ENCODE measurements around the gene C17orf107.

The C17orf107 gene

GRCh38 chr17:4877089-4877488 is 22.2 kb upstream of the C17orf107 start:
- DNase-seq (ENCODE audit: low spot score) = no peak

GRCh38 chr17:4879601-4880000 is 19.7 kb upstream of the C17orf107 start:
- DNase-seq (ENCODE audit: low spot score) = no peak

DNA sequence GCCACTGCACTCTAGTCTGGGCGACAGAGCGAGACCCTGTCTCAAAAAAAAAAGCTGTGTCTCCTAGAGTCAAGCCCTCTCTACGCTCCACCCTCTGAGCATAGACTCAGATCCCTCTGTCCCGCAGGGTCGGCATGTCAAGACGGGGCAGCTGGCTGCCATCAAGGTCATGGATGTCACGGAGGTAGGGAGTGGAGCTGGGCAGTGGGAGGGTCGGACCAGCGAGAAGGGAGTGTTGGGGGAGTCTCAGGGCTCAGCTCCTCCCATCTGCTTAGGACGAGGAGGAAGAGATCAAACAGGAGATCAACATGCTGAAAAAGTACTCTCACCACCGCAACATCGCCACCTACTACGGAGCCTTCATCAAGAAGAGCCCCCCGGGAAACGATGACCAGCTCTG is 18.5 kb upstream of the C17orf107 start:
- no peak for DNase-seq (ENCODE audit: low spot score)

DNA sequence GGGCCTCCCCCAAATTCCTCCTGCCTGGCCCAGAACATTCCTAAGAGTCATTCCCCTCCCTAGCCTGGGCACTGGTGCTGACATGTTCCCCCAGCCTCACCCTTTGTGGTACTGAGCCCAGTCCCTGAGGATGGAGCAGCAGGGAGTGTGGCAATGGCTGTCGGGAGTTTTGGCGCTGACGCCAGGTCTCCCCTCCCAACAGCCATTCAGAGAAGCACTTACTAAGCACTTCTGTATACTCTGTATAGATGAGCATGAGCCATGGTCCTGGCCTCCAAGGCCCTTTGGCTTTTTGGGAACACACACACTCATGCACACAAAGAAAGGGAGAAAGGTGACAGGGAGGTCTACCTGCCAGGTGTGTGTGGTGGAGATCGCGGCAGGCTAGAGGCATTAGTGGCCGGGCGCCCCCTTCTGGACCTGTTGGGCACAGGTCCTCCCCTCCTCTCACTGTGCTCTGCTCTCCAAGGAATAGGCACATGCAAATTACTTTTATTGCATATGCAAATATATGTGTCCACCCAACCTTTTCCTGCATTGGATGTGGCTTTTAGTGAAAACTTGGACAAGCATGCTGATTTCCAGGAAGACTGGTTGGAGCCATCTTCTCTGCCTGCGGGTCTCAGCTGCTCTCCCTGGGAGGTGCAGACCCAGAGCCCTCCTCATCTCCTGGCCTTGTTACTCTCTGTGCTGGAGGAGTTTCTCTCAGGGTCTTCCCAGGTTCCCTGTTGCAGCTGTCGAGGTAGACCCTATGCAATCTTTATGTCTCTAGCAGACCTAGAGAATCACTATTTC is 17.4 kb upstream of the C17orf107 start:
- peak; percentile 48 for DNase-seq (ENCODE audit: low spot score)

GRCh38 chr17:4884489-4884888 is 14.8 kb upstream of the C17orf107 start:
- DNase-seq (ENCODE audit: low spot score) = no peak

DNA sequence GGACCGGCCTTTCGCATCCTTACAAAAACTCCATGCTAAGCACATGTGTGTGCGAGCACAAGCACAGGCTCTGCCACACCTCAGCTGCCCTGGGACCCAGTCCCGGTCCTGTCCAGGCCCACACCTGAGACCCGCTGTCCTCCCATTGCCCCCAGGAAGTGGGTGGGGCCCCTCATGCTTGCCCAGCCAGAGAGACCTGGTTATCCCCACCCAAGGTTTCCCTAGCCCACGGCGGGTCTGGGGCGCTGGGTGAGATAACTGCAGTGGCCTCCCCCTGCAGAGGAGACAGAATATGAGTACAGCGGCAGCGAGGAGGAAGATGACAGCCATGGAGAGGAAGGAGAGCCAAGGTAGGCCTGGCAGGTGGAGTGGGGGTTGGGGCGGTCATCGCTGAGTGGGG is 12.5 kb upstream of the C17orf107 start:
- no peak for DNase-seq (ENCODE audit: low spot score)

DNA sequence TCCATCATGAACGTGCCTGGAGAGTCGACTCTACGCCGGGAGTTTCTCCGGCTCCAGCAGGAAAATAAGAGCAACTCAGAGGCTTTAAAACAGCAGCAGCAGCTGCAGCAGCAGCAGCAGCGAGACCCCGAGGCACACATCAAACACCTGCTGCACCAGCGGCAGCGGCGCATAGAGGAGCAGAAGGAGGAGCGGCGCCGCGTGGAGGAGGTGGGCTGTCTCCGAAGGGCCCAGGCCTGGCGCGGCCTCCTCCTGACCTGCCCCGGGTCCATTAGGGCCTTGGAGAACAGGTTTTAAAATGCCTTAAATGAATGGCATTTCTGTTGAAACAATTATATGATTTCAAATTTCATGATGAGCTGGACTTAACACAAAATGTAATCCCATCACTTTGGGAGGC is 11.8 kb upstream of the C17orf107 start:
- DNase-seq (ENCODE audit: low spot score) = no peak

- DNase-seq (ENCODE audit: low spot score) = no peak
Measured at GRCh38 chr17:4891411-4892410, 7.6 kb upstream of the C17orf107 start.

- no peak for DNase-seq (ENCODE audit: low spot score)
Measured at GRCh38 chr17:4892499-4893221, 6.7 kb upstream of the C17orf107 start.

DNA sequence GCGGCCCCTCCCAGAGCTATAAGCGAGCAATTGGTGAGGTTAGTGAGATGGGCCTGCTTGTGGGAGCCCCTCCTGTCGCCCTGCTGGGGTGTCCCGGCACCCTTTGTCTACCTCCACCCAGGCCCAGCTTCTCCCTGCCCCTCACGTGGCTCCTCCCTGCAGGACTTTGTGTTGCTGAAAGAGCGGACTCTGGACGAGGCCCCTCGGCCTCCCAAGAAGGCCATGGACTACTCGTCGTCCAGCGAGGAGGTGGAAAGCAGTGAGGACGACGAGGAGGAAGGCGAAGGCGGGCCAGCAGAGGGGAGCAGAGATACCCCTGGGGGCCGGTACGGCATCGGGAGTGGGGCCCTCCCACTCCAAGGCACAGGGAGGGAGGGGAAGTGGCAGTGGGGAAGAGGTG is 6.1 kb upstream of the C17orf107 start:
- no peak for DNase-seq (ENCODE audit: low spot score)

- no peak for DNase-seq (ENCODE audit: low spot score)
Measured at GRCh38 chr17:4893721-4894560, 5.4 kb upstream of the C17orf107 start.

DNA sequence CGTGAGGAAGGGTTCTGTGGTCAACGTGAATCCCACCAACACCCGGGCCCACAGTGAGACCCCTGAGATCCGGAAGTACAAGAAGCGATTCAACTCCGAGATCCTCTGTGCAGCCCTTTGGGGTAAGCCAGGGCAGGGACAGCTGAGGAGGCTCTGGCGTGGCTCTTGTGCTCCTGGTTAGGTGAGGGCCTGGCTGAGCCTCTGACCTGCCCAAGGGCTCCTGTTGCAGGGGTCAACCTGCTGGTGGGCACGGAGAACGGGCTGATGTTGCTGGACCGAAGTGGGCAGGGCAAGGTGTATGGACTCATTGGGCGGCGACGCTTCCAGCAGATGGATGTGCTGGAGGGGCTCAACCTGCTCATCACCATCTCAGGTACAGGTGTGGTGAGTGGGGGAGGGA is 4.2 kb upstream of the C17orf107 start:
- DNase-seq (ENCODE audit: low spot score) = no peak

- DNase-seq (ENCODE audit: low spot score) = no peak
Measured at GRCh38 chr17:4895657-4896331, 3.5 kb upstream of the C17orf107 start.

DNA sequence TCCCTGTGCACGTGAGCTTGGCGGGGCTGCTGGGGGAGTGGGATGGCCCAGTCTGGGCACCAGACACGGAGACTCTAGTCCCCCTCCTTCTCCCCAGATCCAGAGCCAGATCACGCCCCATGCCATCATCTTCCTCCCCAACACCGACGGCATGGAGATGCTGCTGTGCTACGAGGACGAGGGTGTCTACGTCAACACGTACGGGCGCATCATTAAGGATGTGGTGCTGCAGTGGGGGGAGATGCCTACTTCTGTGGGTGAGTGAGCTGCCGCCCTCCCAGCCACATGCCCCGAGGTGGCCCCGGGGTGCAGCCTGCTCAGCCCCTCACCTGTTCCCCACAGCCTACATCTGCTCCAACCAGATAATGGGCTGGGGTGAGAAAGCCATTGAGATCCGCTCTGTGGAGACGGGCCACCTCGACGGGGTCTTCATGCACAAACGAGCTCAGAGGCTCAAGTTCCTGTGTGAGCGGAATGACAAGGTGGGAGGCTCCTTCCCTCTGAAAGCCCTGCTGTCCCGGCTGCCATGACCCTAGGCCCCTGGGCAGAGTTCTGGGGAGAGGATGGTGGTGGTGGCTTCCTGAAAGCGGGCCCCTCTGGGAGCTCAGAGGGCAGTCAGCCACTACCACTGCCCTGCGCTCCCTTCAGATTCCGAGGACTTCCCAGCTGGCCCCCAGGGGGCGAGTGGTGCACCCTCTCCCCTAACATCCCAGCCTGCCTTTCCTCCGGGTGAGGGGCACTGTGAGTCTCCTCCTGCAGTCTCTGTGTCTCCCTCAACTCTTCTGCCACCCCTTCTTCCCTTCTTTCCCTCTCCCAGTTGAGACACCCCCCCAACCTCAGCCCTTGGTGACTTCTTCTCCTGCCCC is 2.8 kb upstream of the C17orf107 start:
- no peak for DNase-seq (ENCODE audit: low spot score)

DNA sequence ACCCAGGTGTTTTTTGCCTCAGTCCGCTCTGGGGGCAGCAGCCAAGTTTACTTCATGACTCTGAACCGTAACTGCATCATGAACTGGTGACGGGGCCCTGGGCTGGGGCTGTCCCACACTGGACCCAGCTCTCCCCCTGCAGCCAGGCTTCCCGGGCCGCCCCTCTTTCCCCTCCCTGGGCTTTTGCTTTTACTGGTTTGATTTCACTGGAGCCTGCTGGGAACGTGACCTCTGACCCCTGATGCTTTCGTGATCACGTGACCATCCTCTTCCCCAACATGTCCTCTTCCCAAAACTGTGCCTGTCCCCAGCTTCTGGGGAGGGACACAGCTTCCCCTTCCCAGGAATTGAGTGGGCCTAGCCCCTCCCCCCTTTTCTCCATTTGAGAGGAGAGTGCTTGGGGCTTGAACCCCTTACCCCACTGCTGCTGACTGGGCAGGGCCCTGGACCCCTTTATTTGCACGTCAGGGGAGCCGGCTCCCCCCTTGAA is 2.1 kb upstream of the C17orf107 start:
- no peak for DNase-seq (ENCODE audit: low spot score)

- DNase-seq (ENCODE audit: low spot score) = no peak
Measured at GRCh38 chr17:4897785-4898184, 1.6 kb upstream of the C17orf107 start.

- no peak for DNase-seq (ENCODE audit: low spot score)
Measured at GRCh38 chr17:4898351-4898750, 985 bp upstream of the C17orf107 start.

DNA sequence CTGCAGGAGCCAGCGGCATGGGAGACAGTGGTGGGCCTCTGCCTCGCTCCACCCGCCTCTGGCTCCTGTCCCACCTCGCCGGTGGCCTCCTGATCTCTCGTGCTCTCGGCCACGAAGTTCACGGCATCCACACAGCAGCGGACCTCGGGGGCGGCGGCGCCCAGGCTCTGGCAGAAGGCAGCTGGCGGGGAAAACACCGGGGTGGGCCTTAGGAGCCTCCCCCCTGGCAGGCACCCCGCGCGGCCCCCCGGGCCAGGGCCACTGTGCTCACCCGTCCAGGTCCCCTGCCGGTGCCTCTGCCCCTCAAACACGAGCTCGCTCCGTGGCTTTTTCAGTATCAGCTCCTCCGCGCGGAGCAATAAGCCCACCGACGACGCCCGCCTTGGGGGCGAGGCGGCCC is 409 bp upstream of the C17orf107 start:
- DNase-seq (ENCODE audit: low spot score) = no peak

GRCh38 chr17:4900231-4901107 is 1.1 kb downstream of the C17orf107 start:
- DNase-seq (ENCODE audit: low spot score) = no peak

Data from NAMALWA (cell line).